Activated CD8-positive, alpha-beta T cell treated with anti-CD3 and anti-CD28 coated beads for 36 hours (primary cell): ENCODE measurements around the gene HSPA1L. TPM values are rescaled to one million over a fixed set of nuclear protein-coding genes. Genes with fewer than 3 reads are reported as not detected.
A peak's percentile ranks its signal among the peaks of the same experiment; 100 is the strongest.
"Not testable (repeated sequence)": the region's sequence is repeated elsewhere in the genome, so short reads cannot be mapped to it uniquely, and the experiment has no call there.

Source experiments
- ATAC-seq: fragments of 200-7000 bp; cut with Tn5 transposase; one replicate; pipeline ENCODE4 v1.10.0; 2021; ENCODE audit warnings: mild to moderate bottlenecking, moderate library complexity
- CTCF ChIA-PET: fragments of 350-600 bp; sonication (Branson Sonifier 250); formaldehyde crosslinking; loops from one replicate; lab custom pipeline; 2021; ENCODE audit warnings: antibody characterized with exemption; lab: Charles Lee
- POLR2A ChIA-PET: fragments of 350-600 bp; sonication (Branson Sonifier 250); formaldehyde crosslinking; loops from one replicate; lab custom pipeline; 2021; ENCODE audit warnings: antibody characterized with exemption; lab: Charles Lee
- DNase-seq: peaks from one replicate; pipeline ENCODE4 v3.0.0-alpha.2; 2020
- H3K27ac Mint-ChIP-seq: one replicate; pipeline ENCODE4 v1.8.0; 2021; ENCODE audit warnings: mild to moderate bottlenecking, mixed read lengths
- H3K27me3 Mint-ChIP-seq: one replicate; pipeline ENCODE4 v1.8.0; 2021; ENCODE audit warnings: mixed read lengths
- H3K36me3 Mint-ChIP-seq: one replicate; pipeline ENCODE4 v1.8.0; 2021; ENCODE audit warnings: low read depth, mixed read lengths
- H3K4me1 Mint-ChIP-seq: one replicate; pipeline ENCODE4 v1.8.0; 2021; ENCODE audit warnings: low read depth, mixed read lengths
- H3K4me3 Mint-ChIP-seq: one replicate; pipeline ENCODE4 v1.8.0; 2021; ENCODE audit warnings: mild to moderate bottlenecking, moderate library complexity, mixed read lengths
- H3K9me3 Mint-ChIP-seq: one replicate; pipeline ENCODE4 v1.8.0; 2021; ENCODE audit warnings: mixed read lengths
- intact Hi-C: fragments of 100-400 bp; cut with micrococcal nuclease; formaldehyde crosslinking; loops from one replicate; pipeline ENCODE4 v1.10.0; 2022
- total RNA-seq, 2 experiments: library from RNA; stranded (reverse); gene quantifications; one replicate each; pipeline ENCODE4 v1.2.3, GENCODE V29; 2021
- TF ChIP-seq, protein P1 (sequence below): fragments of 200-600 bp; IDR thresholded peaks from one replicate; pipeline ENCODE4 v1.8.0; 2022; ENCODE audit warnings: antibody characterized with exemption, mild to moderate bottlenecking

The HSPA1L gene
- total RNA-seq, 2 experiments from 2014 or later = 1.7 to 2.0 TPM

DNA sequence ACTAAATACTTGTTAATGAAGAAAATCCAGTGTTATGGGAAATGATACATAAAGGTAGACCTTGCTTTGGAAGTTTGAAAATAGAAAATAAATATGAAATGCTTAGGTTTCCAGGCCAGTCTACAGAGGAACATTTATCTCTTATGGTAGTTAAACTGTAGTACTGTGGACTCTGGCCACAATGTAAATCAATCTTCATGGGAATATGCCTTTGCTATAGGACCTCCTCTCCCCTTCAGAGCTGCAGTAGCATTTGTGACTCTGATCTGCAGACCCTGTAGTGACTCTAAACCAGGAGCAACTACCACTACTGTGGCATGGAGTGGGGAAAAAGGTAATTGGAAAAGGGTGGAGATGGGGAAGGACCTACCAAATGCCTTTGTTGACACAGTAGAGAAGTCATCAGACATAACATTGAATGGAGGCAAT is 4.8 kb upstream of the HSPA1L start:
- Mint-ChIP-seq H3K4me1 (peaks cover 43% of the 10 kb centered on the region), H3K4me3 (no peak overlapping the region), H3K9me3 (no peaks in the 10 kb centered on the region), H3K36me3 (peaks cover 6% of the 10 kb centered on the region), H3K27ac (no peak overlapping the region), H3K27me3 (no peaks in the 10 kb centered on the region)
- TF ChIP-seq, protein P1, sequence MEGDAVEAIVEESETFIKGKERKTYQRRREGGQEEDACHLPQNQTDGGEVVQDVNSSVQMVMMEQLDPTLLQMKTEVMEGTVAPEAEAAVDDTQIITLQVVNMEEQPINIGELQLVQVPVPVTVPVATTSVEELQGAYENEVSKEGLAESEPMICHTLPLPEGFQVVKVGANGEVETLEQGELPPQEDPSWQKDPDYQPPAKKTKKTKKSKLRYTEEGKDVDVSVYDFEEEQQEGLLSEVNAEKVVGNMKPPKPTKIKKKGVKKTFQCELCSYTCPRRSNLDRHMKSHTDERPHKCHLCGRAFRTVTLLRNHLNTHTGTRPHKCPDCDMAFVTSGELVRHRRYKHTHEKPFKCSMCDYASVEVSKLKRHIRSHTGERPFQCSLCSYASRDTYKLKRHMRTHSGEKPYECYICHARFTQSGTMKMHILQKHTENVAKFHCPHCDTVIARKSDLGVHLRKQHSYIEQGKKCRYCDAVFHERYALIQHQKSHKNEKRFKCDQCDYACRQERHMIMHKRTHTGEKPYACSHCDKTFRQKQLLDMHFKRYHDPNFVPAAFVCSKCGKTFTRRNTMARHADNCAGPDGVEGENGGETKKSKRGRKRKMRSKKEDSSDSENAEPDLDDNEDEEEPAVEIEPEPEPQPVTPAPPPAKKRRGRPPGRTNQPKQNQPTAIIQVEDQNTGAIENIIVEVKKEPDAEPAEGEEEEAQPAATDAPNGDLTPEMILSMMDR = no peak
- DNase-seq = no peak
- CTCF ChIA-PET = no interaction called here
- intact Hi-C loops = loop anchor here (10.0 kb wide), 1 partner anchor 255 kb away; no protein-coding TSS in a partner anchor
- POLR2A ChIA-PET = interaction anchor here (0.8 to 1.5 kb wide), 4 partner anchors 24 to 155 kb away, joined by 3 to 4 read pairs (median 4); partner anchors contain the start of genes CSNK2B and GPANK1
- no peak for ATAC-seq

DNA sequence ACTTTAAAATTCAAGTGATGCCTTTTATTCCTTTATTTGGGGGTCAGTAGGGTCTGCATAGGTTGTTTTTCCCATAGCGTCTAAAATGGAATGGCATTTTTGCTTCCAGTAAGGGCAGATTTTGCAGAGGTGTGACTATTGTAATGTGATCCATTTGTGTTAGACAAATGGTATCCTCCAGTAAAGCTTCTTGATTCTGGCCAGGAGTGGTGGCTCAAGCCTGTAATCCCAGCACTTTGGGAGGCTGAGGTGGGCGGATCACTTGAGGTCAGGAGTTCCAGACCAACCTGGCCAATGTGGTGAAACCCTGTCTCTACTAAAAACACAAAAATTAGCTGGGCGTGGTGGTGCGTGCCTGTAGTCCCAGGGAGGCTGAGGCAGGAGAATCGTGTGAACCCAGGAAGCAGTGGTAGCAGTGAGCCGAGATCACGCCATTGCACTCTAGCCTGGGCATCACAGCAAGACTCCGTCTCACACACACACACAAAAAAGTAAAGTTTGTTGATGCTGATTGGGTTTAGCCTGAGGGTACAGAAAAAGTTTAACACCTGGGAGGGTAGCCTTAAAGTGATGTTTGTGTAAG is 2.9 kb upstream of the HSPA1L start:
- ChIA-PET POLR2A (interaction anchor here (1.0 to 2.1 kb wide), 4 partner anchors 11 to 84 kb away, joined by 3 to 9 read pairs (median 5); partner anchors contain the start of gene LSM2), CTCF (interaction anchor here (0.6 to 1.4 kb wide), 8 partner anchors 8 to 81 kb away, joined by 3 to 9 read pairs (median 3); partner anchors contain the start of genes CLIC1 and LSM2)
- Mint-ChIP-seq H3K27ac (peak overlapping the region; percentile 90), H3K4me3 (peak overlapping the region; percentile 76), H3K4me1 (peaks cover 49% of the 10 kb centered on the region)
- DNase-seq, ATAC-seq, H3K36me3 Mint-ChIP-seq, intact Hi-C loops, H3K9me3 Mint-ChIP-seq, H3K27me3 Mint-ChIP-seq: not testable (repeated sequence)

DNA sequence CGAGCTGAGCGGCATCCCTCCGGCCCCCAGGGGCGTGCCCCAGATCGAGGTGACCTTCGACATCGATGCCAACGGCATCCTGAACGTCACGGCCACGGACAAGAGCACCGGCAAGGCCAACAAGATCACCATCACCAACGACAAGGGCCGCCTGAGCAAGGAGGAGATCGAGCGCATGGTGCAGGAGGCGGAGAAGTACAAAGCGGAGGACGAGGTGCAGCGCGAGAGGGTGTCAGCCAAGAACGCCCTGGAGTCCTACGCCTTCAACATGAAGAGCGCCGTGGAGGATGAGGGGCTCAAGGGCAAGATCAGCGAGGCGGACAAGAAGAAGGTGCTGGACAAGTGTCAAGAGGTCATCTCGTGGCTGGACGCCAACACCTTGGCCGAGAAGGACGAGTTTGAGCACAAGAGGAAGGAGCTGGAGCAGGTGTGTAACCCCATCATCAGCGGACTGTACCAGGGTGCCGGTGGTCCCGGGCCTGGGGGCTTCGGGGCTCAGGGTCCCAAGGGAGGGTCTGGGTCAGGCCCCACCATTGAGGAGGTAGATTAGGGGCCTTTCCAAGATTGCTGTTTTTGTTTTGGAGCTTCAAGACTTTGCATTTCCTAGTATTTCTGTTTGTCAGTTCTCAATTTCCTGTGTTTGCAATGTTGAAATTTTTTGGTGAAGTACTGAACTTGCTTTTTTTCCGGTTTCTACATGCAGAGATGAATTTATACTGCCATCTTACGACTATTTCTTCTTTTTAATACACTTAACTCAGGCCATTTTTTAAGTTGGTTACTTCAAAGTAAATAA is 2.2 kb upstream of the HSPA1L start:
- H3K9me3 Mint-ChIP-seq, intact Hi-C loops, H3K36me3 Mint-ChIP-seq, DNase-seq, H3K27me3 Mint-ChIP-seq: not testable (repeated sequence)
- peaks cover 49% of the 10 kb centered on the region for H3K4me1 Mint-ChIP-seq
- peak overlapping the region; percentile 76 for H3K4me3 Mint-ChIP-seq
- peak overlapping the region; percentile 90 for H3K27ac Mint-ChIP-seq
- ChIA-PET POLR2A (interaction anchor here (1.0 to 2.1 kb wide), 3 partner anchors 10 to 80 kb away, joined by 3 to 9 read pairs (median 6); partner anchors contain the start of gene LSM2), CTCF (interaction anchor here (0.6 to 1.4 kb wide), 7 partner anchors 9 to 86 kb away, joined by 3 to 9 read pairs (median 3); partner anchors contain the start of gene LSM2)
- peak; percentile 32 for ATAC-seq

DNA sequence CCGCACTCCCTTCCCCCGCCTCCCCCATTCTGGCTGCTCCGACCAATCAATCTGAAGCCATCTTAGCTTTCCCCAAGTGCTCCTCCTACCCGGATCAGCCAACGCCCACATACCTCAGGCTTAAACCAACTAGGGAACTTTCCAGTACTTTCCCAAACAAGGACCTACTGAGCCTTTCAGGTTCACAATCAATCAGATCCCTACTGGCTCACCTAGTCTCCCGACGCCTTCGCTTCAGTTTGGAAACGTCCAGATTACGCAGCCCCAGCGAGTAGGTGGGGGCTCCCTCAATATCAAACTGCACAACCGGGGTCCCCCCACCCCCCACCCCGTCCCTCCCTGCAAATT is 432 bp downstream of the HSPA1L start:
- Mint-ChIP-seq H3K27ac (peak overlapping the region; percentile 92), H3K27me3 (no peaks in the 10 kb centered on the region), H3K36me3 (peaks cover 6% of the 10 kb centered on the region), H3K9me3 (no peaks in the 10 kb centered on the region), H3K4me3 (peak overlapping the region; percentile 85), H3K4me1 (peaks cover 37% of the 10 kb centered on the region)
- ChIA-PET POLR2A (interaction anchor here (0.9 to 1.6 kb wide), 3 partner anchors 8 to 17 kb away, joined by 3 to 6 read pairs (median 4); partner anchors contain the start of gene LSM2), CTCF (interaction anchor here (0.9 to 3.7 kb wide), 6 partner anchors 8 to 76 kb away, joined by 3 to 16 read pairs (median 4); partner anchors contain the start of genes LSM2, MSH5 and VARS1)
- TF ChIP-seq, protein P1 = no peak
- DNase-seq = peak; percentile 76
- intact Hi-C loops = no loop called here
- peak; percentile 53 for ATAC-seq

DNA sequence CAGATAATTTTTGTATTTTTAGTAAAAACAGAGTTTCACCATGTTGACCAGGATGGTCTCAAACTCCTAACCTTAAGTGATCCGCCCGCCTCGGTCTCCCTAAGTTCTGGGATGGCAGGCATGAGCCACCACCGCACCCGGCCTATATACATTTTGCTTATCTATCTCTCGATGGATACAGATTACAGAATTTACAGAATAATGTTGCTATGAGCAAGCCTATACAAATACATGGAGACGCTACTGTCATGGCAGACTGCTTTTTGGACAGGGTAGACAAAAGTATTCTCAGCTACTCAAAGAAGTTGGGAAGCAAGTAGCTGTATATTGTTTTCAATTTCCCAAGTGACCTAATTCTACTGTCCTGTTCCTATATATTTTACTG is 1.6 kb downstream of the HSPA1L start:
- no peak for DNase-seq
- ChIA-PET POLR2A (interaction anchor here (0.6 to 1.2 kb wide), 2 partner anchors 25 to 148 kb away, joined by 3 to 5 read pairs; partner anchors contain the start of genes CSNK2B and GPANK1), CTCF (interaction anchor here (0.7 to 3.7 kb wide), 7 partner anchors 17 to 139 kb away, joined by 3 to 16 read pairs (median 6); partner anchors contain the start of genes MSH5 and VARS1)
- Mint-ChIP-seq H3K27ac (peak overlapping the region; percentile 90), H3K27me3 (no peaks in the 10 kb centered on the region), H3K9me3 (no peaks in the 10 kb centered on the region), H3K4me3 (peak overlapping the region; percentile 85), H3K36me3 (peaks cover 3% of the 10 kb centered on the region), H3K4me1 (peaks cover 32% of the 10 kb centered on the region)
- intact Hi-C loops = no loop called here
- TF ChIP-seq, protein P1 = no peak
- ATAC-seq = no peak
